HEK293 (cell line): Measurements from ENCODE around the gene BCL7A.

ENCODE experiments used
- CTCF ChIA-PET: fragments of 350-600 bp; formaldehyde crosslinking; extraction: SDS; loops from one replicate; lab custom pipeline; 2021; ENCODE audit warnings: antibody characterized with exemption; lab: Yijun Ruan, JAX
- POLR2A ChIA-PET: fragments of 300-600 bp; formaldehyde crosslinking; extraction: SDS; loops from one replicate; lab custom pipeline; 2020; ENCODE audit warnings: antibody characterized with exemption, inconsistent platforms; lab: Yijun Ruan, JAX
- H3K27ac ChIP-seq: fragments of 200-500 bp; sonication (Bioruptor generic); 2 replicates; pipeline ENCODE4 v1.5.1; 2014; ENCODE audit warnings: low read depth, low read length, control low read depth, inconsistent platforms; ENCODE audit errors: extremely low read depth
- H3K36me3 ChIP-seq, 2 experiments: fragments of 200-500 bp in 1 of 2; sonication (Bioruptor generic) in 1 of 2; 1 replicate in 1 of 2; 2 replicates in 1 of 2; pipeline ENCODE4 v1.5.1; 2014 to 2017; ENCODE audit warnings: inconsistent platforms in 2 of 2, low read length in 2 of 2; ENCODE audit not compliant: control insufficient read depth in 2 of 2, insufficient read depth in 1 of 2
- H3K4me1 ChIP-seq: fragments of 200-500 bp; sonication (Bioruptor generic); 2 replicates; pipeline ENCODE4 v1.5.1; 2014; ENCODE audit warnings: mild to moderate bottlenecking, low read length, inconsistent platforms; ENCODE audit not compliant: control insufficient read depth, insufficient read depth
- H3K4me3 ChIP-seq: 2 replicates; pipeline ENCODE4 v1.5.1; 2011; ENCODE audit warnings: low read depth, mild to moderate bottlenecking, control low read depth, low read length, moderate library complexity
- H3K9me3 ChIP-seq: fragments of 200-500 bp; sonication (Bioruptor generic); 2 replicates; pipeline ENCODE4 v1.5.1; 2014; ENCODE audit warnings: low read depth, low read length, inconsistent platforms; ENCODE audit not compliant: control insufficient read depth, insufficient read depth
- HOXC10 ChIP-seq: sonication (generic); formaldehyde crosslinking; IDR thresholded peaks from 2 replicates; pipeline ENCODE4 v1.8.1; 2023; ENCODE audit warnings: mild to moderate bottlenecking, missing genetic modification reagents
- YY1 ChIP-seq: fragments of 450-650 bp; formaldehyde crosslinking; IDR thresholded peaks from 2 replicates; pipeline ENCODE4 v1.5.1; 2018; ENCODE audit warnings: missing biosample characterization, missing genetic modification characterization
- ZNF248 ChIP-seq: fragments of 450-650 bp; formaldehyde crosslinking; IDR thresholded peaks from 2 replicates; pipeline ENCODE4 v1.5.1; 2017; ENCODE audit warnings: missing biosample characterization, missing genetic modification characterization
- ZNF274 ChIP-seq, 2 experiments: fragments of 200-500 bp in 1 of 2; fragments of 450-650 bp in 1 of 2; sonication (Bioruptor generic) in 1 of 2; formaldehyde crosslinking in 1 of 2; IDR thresholded peaks; 2 replicates each; pipeline versions ENCODE4 v1.5.1 to v1.6.1; 2014 to 2016; ENCODE audit warnings: borderline replicate concordance in 1 of 2, inconsistent platforms in 1 of 2, low read length in 1 of 2, missing biosample characterization in 1 of 2, missing genetic modification characterization in 1 of 2
- ZNF76 ChIP-seq: fragments of 450-650 bp; formaldehyde crosslinking; IDR thresholded peaks from 2 replicates; pipeline ENCODE4; 2016; ENCODE audit warnings: low read depth, missing biosample characterization, missing genetic modification characterization, borderline replicate concordance
- TF ChIP-seq, protein P1 (sequence below): fragments of 450-650 bp; formaldehyde crosslinking; IDR thresholded peaks from 2 replicates; pipeline ENCODE4 v1.5.1; 2016; ENCODE audit warnings: missing biosample characterization, missing genetic modification characterization
- TF ChIP-seq, protein P2 (sequence below): fragments of 450-650 bp; formaldehyde crosslinking; IDR thresholded peaks from 2 replicates; pipeline ENCODE4 v1.5.1; 2016; ENCODE audit warnings: missing biosample characterization, missing genetic modification characterization
- TF ChIP-seq, protein P3 (sequence below): fragments of 450-650 bp; formaldehyde crosslinking; IDR thresholded peaks from 2 replicates; pipeline ENCODE4 v1.5.1; 2017; ENCODE audit warnings: missing biosample characterization, missing genetic modification characterization

The BCL7A gene

DNA sequence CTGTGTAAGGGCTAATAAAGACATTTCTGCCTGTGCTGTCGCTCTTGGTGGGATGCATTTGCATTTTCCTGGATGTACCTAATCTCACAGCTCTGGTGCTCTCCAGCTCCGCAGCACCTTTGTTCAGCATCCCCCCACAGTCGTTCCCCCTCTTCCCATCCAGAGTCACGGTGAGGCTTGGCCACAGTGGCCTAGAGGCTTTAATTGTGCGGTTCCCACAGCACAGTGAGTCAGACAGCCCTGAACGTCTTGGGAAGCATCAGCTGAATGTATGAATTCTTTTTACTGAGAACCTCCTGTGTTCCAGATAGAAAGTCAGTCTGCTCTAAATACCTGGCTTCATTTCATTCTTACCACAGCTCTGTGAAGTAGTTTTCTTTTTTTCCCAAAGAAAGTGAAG, 85.6 kb downstream of the BCL7A start (continued):
- TF ChIP-seq, protein P1, sequence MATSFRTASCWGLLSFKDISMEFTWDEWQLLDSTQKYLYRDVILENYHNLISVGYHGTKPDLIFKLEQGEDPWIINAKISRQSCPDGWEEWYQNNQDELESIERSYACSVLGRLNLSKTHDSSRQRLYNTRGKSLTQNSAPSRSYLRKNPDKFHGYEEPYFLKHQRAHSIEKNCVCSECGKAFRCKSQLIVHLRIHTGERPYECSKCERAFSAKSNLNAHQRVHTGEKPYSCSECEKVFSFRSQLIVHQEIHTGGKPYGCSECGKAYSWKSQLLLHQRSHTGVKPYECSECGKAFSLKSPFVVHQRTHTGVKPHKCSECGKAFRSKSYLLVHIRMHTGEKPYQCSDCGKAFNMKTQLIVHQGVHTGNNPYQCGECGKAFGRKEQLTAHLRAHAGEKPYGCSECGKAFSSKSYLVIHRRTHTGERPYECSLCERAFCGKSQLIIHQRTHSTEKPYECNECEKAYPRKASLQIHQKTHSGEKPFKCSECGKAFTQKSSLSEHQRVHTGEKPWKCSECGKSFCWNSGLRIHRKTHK (tag by site-specific recombination), result no peak
- TF ChIP-seq ZNF274 (IDR thresholded peaks at IDR 0.05; ENCODE audit: low read length), result no peak
- no peak for TF ChIP-seq ZNF274 (tag by site-specific recombination; IDR thresholded peaks at IDR 0.05; ENCODE audit: borderline replicate concordance)
- no peak for TF ChIP-seq ZNF76 (tag by site-specific recombination)
- TF ChIP-seq, protein P2, sequence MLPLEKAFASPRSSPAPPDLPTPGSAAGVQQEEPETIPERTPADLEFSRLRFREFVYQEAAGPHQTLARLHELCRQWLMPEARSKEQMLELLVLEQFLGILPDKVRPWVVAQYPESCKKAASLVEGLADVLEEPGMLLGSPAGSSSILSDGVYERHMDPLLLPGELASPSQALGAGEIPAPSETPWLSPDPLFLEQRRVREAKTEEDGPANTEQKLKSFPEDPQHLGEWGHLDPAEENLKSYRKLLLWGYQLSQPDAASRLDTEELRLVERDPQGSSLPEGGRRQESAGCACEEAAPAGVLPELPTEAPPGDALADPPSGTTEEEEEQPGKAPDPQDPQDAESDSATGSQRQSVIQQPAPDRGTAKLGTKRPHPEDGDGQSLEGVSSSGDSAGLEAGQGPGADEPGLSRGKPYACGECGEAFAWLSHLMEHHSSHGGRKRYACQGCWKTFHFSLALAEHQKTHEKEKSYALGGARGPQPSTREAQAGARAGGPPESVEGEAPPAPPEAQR (tag by site-specific recombination), result no peak
- TF ChIP-seq YY1 (tag by site-specific recombination), result no peak
- TF ChIP-seq HOXC10 (CRISPR knock-in tag), result no peak

DNA sequence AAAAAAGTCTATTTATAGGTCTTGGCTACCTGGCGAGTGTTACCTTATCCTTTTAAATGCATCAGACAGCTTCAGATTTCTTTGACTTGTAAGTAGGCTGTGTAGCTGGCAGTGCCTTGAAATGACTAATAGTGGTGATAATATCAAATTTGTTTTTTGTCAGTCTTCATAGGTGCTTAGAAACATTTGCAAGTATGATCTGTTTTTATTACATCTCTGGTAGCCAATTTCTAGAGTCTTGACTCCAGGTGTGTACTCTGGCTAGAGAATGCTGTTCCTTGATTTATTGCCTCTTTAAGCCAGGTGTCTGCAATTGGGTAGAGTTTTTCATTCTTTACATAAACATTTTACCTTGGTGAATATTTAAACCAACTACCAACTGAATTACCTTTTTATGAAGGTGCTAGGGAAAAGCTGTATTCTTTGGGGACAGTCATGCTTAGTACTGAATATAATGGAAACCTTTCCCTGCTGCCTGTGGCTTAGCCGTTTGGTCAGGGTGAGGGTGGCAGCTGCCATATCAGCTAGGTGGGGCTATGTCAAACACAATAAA, 89.5 kb downstream of the BCL7A start:
- no peak overlapping the region for H3K4me3 ChIP-seq
- TF ChIP-seq ZNF248, result no peak
- TF ChIP-seq, protein P3, sequence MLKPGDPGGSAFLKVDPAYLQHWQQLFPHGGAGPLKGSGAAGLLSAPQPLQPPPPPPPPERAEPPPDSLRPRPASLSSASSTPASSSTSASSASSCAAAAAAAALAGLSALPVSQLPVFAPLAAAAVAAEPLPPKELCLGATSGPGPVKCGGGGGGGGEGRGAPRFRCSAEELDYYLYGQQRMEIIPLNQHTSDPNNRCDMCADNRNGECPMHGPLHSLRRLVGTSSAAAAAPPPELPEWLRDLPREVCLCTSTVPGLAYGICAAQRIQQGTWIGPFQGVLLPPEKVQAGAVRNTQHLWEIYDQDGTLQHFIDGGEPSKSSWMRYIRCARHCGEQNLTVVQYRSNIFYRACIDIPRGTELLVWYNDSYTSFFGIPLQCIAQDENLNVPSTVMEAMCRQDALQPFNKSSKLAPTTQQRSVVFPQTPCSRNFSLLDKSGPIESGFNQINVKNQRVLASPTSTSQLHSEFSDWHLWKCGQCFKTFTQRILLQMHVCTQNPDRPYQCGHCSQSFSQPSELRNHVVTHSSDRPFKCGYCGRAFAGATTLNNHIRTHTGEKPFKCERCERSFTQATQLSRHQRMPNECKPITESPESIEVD (tag by site-specific recombination), result peak; percentile 82
- no peak overlapping the region for H3K27ac ChIP-seq
- POLR2A ChIA-PET, result interaction anchor here (0.6 to 1.0 kb wide), 2 partner anchors 11 to 31 kb away, joined by 3 read pairs; no protein-coding TSS in a partner anchor
- CTCF ChIA-PET, result interaction anchor here (0.6 to 1.7 kb wide), 5 partner anchors 12 to 308 kb away, joined by 3 to 8 read pairs (median 5); no protein-coding TSS in a partner anchor
- no peaks in the 10 kb centered on the region; a peak in 1 of 3 replicates for H3K36me3 ChIP-seq
- peaks cover 6% of the 10 kb centered on the region; the same call in 1 of the 2 replicates for H3K4me1 ChIP-seq
- no peaks in the 10 kb centered on the region for H3K9me3 ChIP-seq
